Measurements from ENCODE around the gene PEX10. TPM values are rescaled to one million over a fixed set of nuclear protein-coding genes. Genes with fewer than 3 reads are reported as not detected.
"Not testable (repeated sequence)": the region's sequence is repeated elsewhere in the genome, so short reads cannot be mapped to it uniquely, and the experiment has no call there.

PEX10 gene
- total RNA-seq (2014; rRNA removed; shearing (Covaris generic)) = 75.9 and 89.6 TPM in 2 replicates

DNA sequence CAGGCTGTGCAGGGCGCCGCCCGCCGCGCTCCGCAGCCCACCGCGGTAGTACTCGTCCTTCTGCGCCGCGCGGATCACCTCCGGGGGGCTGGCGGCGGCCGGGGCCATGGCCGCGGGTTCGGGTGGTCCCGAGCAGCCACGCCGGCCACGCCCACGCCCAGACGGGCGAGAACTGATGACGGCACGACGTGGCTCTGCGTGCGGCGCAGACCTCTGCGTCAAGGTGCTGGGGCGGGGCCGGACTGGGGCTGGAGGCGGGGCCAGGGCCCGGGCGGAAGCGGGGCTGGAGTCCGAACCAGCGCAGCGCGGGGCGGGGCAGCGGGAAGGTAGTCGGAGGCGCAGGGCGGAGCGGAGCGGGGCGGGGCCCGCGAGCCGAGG is at the start of gene PEX10:
TSS of gene PEX10 (minus strand) at position 170 of the 378 bp plus-strand sequence. CDS start at position 108, 62 bp downstream.
- Histone ChIP-seq H3K27me3 (ENCODE audit: control insufficient read depth, insufficient read depth, low read length) (no peaks in the 10 kb centered on the region), H3K4me3 (ENCODE audit: insufficient read depth, low read depth, low read length) (peak within 1 kb of the TSS; percentile 96), H3K36me3 (replicated peaks; ENCODE audit: control insufficient read depth, insufficient read depth, low read length) (peaks cover 7% of the 10 kb centered on the region)
- peak; percentile 100 for DNase-seq

DNA sequence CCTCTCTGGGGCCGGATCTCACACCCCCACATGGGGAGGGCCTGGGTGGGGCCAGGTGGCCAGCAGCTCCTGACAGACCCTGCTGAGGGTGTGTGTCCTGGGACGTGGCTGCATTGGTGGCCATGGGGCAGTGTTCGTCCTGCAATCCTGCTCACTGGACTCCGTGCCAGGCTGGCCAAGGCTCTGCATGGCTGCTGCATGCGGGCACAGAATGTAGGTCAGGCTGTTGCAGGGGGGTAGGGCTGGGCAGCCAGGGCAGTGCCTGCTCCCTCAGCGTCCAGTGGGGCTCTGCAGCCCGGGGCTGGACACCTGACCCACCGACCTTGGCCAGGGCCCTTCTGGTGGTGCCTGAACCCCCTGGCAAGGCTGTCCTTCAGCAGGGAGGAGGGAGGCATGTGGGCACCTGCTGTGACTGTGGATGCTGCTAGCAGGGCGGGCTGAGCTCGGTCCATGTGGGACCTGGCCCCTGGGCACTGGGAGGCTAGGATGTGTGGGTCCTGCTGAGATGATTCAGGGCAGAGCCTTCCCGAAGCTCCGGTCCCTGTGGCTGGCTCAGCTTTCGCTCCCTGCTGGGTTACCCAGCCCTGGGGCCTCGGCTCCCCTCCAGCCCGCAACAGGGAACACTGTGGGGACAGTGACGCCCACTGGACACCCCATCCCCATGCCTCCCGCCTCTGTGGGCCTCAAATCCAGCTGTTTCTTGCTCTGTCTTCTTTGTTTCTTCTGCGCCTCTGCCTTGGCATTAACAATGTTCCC is 48.8 kb upstream of the PEX10 start:
- no peaks in the 10 kb centered on the region for H3K27me3 ChIP-seq (ENCODE audit: control insufficient read depth, insufficient read depth, low read length)
- no peak for DNase-seq
- no peak overlapping the region for H3K4me3 ChIP-seq (ENCODE audit: insufficient read depth, low read depth, low read length)
- H3K36me3 ChIP-seq (replicated peaks; ENCODE audit: control insufficient read depth, insufficient read depth, low read length) = no peaks in the 10 kb centered on the region

GRCh38 chr1:2460203-2460602 is 47.8 kb upstream of the PEX10 start:
- no peak for DNase-seq
- H3K36me3 ChIP-seq (replicated peaks; ENCODE audit: control insufficient read depth, insufficient read depth, low read length) = no peaks in the 10 kb centered on the region
- no peaks in the 10 kb centered on the region for H3K27me3 ChIP-seq (ENCODE audit: control insufficient read depth, insufficient read depth, low read length)
- H3K4me3 ChIP-seq (ENCODE audit: insufficient read depth, low read depth, low read length) = no peak overlapping the region

- DNase-seq = no peak
- Histone ChIP-seq H3K27me3 (ENCODE audit: control insufficient read depth, insufficient read depth, low read length) (no peaks in the 10 kb centered on the region), H3K36me3 (replicated peaks; ENCODE audit: control insufficient read depth, insufficient read depth, low read length) (no peaks in the 10 kb centered on the region), H3K4me3 (ENCODE audit: insufficient read depth, low read depth, low read length) (no peak overlapping the region)
These were observed 47.4 kb upstream of the PEX10 start for GRCh38 chr1:2459757-2460156.

GRCh38 chr1:2459102-2459753 is 46.9 kb upstream of the PEX10 start:
- H3K4me3 ChIP-seq (ENCODE audit: insufficient read depth, low read depth, low read length); H3K27me3 ChIP-seq (ENCODE audit: control insufficient read depth, insufficient read depth, low read length); H3K36me3 ChIP-seq (replicated peaks; ENCODE audit: control insufficient read depth, insufficient read depth, low read length); DNase-seq: not testable (repeated sequence)

GRCh38 chr1:2458687-2459086 is 46.3 kb upstream of the PEX10 start:
- Histone ChIP-seq H3K36me3 (replicated peaks; ENCODE audit: control insufficient read depth, insufficient read depth, low read length) (no peaks in the 10 kb centered on the region), H3K4me3 (ENCODE audit: insufficient read depth, low read depth, low read length) (no peak overlapping the region), H3K27me3 (ENCODE audit: control insufficient read depth, insufficient read depth, low read length) (no peaks in the 10 kb centered on the region)
- DNase-seq = no peak

GRCh38 chr1:2457444-2457843 is 45.1 kb upstream of the PEX10 start:
- H3K4me3 ChIP-seq (ENCODE audit: insufficient read depth, low read depth, low read length) = no peak overlapping the region
- no peaks in the 10 kb centered on the region for H3K36me3 ChIP-seq (replicated peaks; ENCODE audit: control insufficient read depth, insufficient read depth, low read length)
- no peak for DNase-seq
- H3K27me3 ChIP-seq (ENCODE audit: control insufficient read depth, insufficient read depth, low read length) = no peaks in the 10 kb centered on the region

DNA sequence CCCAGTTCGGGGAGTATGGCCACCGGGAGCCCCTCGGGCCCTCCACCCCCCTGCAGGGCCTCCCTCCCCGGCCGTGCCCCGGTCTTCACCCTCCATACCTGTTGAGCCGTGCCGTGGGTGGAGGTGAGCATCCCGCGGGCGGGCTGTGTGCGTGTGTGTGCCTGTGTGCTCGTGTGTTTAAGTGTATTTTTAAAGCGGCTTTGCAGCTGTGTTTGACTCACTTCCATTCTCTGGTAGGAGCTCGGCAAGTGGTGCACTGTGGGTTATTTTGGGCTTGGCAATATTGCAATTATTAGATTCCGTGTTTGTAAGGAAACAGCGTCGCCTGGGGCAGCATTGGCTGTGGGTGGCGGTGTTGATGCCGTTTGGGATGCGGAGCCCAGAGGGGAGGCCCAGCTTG is 43.4 kb upstream of the PEX10 start:
- no peaks in the 10 kb centered on the region for H3K36me3 ChIP-seq (replicated peaks; ENCODE audit: control insufficient read depth, insufficient read depth, low read length)
- H3K27me3 ChIP-seq (ENCODE audit: control insufficient read depth, insufficient read depth, low read length) = no peaks in the 10 kb centered on the region
- DNase-seq = no peak
- no peak overlapping the region for H3K4me3 ChIP-seq (ENCODE audit: insufficient read depth, low read depth, low read length)

GRCh38 chr1:2454227-2454626 is 41.9 kb upstream of the PEX10 start:
- Histone ChIP-seq H3K4me3 (ENCODE audit: insufficient read depth, low read depth, low read length) (no peak overlapping the region), H3K36me3 (replicated peaks; ENCODE audit: control insufficient read depth, insufficient read depth, low read length) (no peaks in the 10 kb centered on the region), H3K27me3 (ENCODE audit: control insufficient read depth, insufficient read depth, low read length) (no peaks in the 10 kb centered on the region)
- DNase-seq = no peak

- DNase-seq = peak; percentile 78
- Histone ChIP-seq H3K27me3 (ENCODE audit: control insufficient read depth, insufficient read depth, low read length) (no peaks in the 10 kb centered on the region), H3K36me3 (replicated peaks; ENCODE audit: control insufficient read depth, insufficient read depth, low read length) (no peaks in the 10 kb centered on the region), H3K4me3 (ENCODE audit: insufficient read depth, low read depth, low read length) (no peak overlapping the region)
These were observed 40.6 kb upstream of the PEX10 start for GRCh38 chr1:2452932-2453315.

DNA sequence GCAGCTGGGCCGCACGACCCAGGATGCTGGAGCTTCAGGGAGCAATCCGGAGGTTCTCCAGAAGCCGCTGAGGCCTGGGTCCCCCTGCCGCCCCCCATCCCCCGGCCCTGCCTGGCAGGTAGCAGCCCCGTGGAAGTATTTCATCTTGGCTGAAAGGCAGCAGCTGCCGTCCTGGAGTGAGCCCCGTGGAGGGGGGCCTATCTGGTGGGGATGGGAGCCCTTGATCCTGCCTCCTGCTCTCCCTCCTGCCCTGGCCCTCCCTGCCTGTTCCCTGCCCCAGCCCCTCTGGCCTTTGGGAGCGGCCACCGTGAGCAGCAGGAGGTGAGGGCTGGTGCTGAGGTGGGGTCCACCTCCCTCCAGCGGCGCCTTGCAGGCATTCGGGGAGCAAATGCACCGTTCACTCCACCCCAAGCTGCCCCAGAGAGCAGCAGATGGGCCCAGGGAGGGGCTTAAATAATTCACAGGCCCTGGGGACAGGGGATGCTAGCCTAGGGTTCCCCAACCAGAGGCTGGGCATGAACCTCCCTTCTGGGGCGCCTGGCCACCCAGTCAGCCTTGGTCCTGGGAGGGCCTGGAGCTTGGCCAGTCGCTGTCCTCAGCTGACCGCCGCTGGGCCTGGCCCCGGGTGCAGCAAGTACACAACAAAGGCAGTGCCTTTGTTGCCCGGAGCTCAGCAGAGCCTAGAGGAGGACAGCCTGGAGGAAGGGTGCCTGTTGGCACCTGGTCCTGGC is 40.0 kb upstream of the PEX10 start:
- no peaks in the 10 kb centered on the region for H3K36me3 ChIP-seq (replicated peaks; ENCODE audit: control insufficient read depth, insufficient read depth, low read length)
- no peaks in the 10 kb centered on the region for H3K27me3 ChIP-seq (ENCODE audit: control insufficient read depth, insufficient read depth, low read length)
- peak; percentile 83 for DNase-seq
- H3K4me3 ChIP-seq (ENCODE audit: insufficient read depth, low read depth, low read length) = no peak overlapping the region

DNA sequence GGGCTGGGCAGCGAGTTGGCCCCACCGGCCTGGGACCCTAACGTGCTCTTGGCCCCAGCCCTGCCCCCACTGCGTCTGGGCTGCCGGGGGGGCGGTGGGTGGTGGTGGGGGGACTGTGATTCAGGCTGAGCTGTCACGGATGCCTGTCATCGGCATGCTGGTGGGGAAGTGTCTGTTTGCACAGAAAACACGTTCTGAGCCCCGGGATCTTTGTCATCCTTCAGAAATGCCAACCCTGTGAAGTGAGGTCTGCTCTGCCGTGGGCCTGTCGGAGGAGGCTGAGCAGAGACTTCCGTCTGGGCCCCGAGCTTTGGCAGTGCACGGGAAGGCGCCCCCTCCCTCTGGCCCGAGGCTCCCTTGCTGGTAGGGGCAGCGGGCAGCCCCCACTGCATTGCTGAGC is 39.4 kb upstream of the PEX10 start:
- H3K4me3 ChIP-seq (ENCODE audit: insufficient read depth, low read depth, low read length) = no peak overlapping the region
- H3K36me3 ChIP-seq (replicated peaks; ENCODE audit: control insufficient read depth, insufficient read depth, low read length) = no peaks in the 10 kb centered on the region
- no peaks in the 10 kb centered on the region for H3K27me3 ChIP-seq (ENCODE audit: control insufficient read depth, insufficient read depth, low read length)
- no peak for DNase-seq

DNA sequence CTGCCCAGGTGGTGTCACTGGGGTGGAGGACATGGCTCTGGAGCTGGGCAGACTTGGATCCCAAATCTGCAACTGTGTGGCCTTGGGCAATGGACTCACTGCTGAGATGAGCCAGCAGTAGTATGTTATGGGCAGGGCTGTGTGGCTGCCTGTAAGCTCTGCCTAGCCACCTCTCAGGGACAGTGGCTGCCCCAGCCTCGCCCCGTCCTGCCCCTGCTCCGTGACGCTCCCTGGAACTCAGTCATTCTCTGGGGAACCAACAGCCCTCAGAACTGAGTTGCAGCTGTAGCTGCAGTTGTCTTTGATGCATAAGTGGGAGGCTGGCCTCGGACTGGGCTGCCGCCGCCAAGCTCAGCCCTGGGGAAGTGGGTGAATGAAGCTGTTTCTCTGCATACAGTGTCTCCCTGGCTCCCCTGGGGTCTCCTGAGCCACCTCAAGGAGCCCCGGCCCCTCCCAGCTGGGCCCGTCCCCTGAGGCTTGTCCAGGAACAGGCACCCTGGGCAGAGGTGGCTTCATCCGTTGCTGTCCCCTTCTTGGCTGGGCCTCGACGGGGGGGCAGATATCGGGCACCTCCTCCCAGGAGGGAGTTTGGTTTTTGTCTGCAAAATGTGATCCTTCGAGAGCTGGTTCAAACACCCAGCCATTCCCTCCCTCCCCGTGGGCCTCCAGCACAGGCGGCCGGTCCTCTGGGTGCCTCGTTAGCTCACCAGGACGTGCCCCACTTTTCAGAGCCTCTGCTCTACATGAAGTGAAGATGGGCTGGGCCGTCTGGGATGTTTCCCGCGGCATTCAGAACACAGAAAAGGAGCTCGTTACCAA is 37.5 kb upstream of the PEX10 start:
- peak; percentile 73 for DNase-seq
- Histone ChIP-seq H3K36me3 (replicated peaks; ENCODE audit: control insufficient read depth, insufficient read depth, low read length) (no peaks in the 10 kb centered on the region), H3K4me3 (ENCODE audit: insufficient read depth, low read depth, low read length) (no peak overlapping the region), H3K27me3 (ENCODE audit: control insufficient read depth, insufficient read depth, low read length) (peaks cover under 1% of the 10 kb centered on the region; the same call in 1 of the 2 replicates)

DNA sequence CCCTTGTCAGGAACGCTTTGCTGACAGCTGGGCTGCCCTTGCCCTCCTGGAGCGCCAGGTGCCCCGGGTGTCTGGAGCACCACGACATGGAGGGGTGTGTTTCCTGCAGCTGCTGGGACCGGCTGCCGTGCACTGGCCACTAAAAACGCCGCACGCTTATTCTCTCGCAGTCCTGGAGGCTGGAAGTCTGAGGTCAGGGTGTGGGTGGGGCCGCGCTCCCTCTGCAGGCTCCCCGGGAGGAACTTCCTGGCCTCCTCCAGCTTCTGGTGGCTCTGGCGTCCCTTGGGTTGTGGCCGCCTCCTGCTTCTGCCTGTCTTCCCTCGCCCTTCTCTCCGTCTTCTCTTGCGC is 35.7 kb upstream of the PEX10 start:
- Histone ChIP-seq H3K27me3 (ENCODE audit: control insufficient read depth, insufficient read depth, low read length) (peaks cover 15% of the 10 kb centered on the region), H3K4me3 (ENCODE audit: insufficient read depth, low read depth, low read length) (no peak overlapping the region), H3K36me3 (replicated peaks; ENCODE audit: control insufficient read depth, insufficient read depth, low read length) (no peaks in the 10 kb centered on the region)
- DNase-seq = no peak

All from H7 (cell line).